Measurements from ENCODE around the gene ANKRD42. TPM values are rescaled to one million over a fixed set of nuclear protein-coding genes. Genes with fewer than 3 reads are reported as not detected.
A peak's percentile ranks its signal among the peaks of the same experiment; 100 is the strongest.

ANKRD42 gene
- total RNA-seq, 2 donors from 2014 or later, result 2.4 to 3.4 TPM

- Mint-ChIP-seq H3K9me3 (peaks cover 0 to 5% of the 10 kb centered on the region in 2 donors), H3K36me3 (peaks cover 46 to 84% of the 10 kb centered on the region in 2 donors), H3K27ac (peak overlapping the region in 1 of 2 donors; percentile 39)
- no peak for DNase-seq (ENCODE audit: low spot score in 2 of 2)
- peak in 1 of 2 donors; percentile 43 for ATAC-seq
These were observed 31.1 kb upstream of the ANKRD42 start for GRCh38 chr11:83162377-83162776.

GRCh38 chr11:83166193-83166866 lies 27.2 kb upstream of the ANKRD42 start:
- ATAC-seq, result no peak

GRCh38 chr11:83168756-83169155 lies 24.8 kb upstream of the ANKRD42 start:
- Mint-ChIP-seq H3K27ac (peak overlapping the region in 1 of 2 donors; percentile 46), H3K36me3 (peaks cover 41 to 75% of the 10 kb centered on the region in 2 donors), H3K9me3 (peaks cover 0 to 5% of the 10 kb centered on the region in 2 donors)
- ATAC-seq, result no peak
- DNase-seq (ENCODE audit: low spot score in 2 of 2), result no peak

More at GRCh38 chr11:83166193-83166866, 27.2 kb upstream of the ANKRD42 start:
- H3K36me3 Mint-ChIP-seq, result peaks cover 41 to 76% of the 10 kb centered on the region in 2 donors
- H3K27ac Mint-ChIP-seq, result peak overlapping the region in 1 of 2 donors; percentile 50
- H3K9me3 Mint-ChIP-seq, result peaks cover 0 to 5% of the 10 kb centered on the region in 2 donors
- DNase-seq (ENCODE audit: low spot score in 2 of 2), result no peak

GRCh38 chr11:83170865-83171264 lies 22.6 kb upstream of the ANKRD42 start:
- Mint-ChIP-seq H3K9me3 (peaks cover 0 to 4% of the 10 kb centered on the region in 2 donors), H3K27ac (peak overlapping the region in 1 of 2 donors; percentile 33), H3K36me3 (peaks cover 32 to 56% of the 10 kb centered on the region in 2 donors)
- no peak for ATAC-seq
- no peak for DNase-seq (ENCODE audit: low spot score in 2 of 2)

GRCh38 chr11:83172551-83172950 lies 21.0 kb upstream of the ANKRD42 start:
- Mint-ChIP-seq H3K36me3 (peaks cover 27 to 47% of the 10 kb centered on the region in 2 donors), H3K27ac (no peak overlapping the region), H3K9me3 (no peaks in the 10 kb centered on the region)
- ATAC-seq (no peak), DNase-seq (ENCODE audit: low spot score in 2 of 2) (no peak)

- Mint-ChIP-seq H3K27ac (no peak overlapping the region), H3K9me3 (no peaks in the 10 kb centered on the region), H3K36me3 (peaks cover 20 to 33% of the 10 kb centered on the region in 2 donors)
- peak in 1 of 2 donors; percentile 46 for ATAC-seq
- no peak for DNase-seq (ENCODE audit: low spot score in 2 of 2)
These were observed 19.5 kb upstream of the ANKRD42 start for GRCh38 chr11:83174008-83174407.

- Mint-ChIP-seq H3K36me3 (peaks cover 7 to 29% of the 10 kb centered on the region in 2 donors), H3K9me3 (no peaks in the 10 kb centered on the region), H3K27ac (peak overlapping the region; percentile 5 to 69)
- no peak for DNase-seq (ENCODE audit: low spot score in 2 of 2)
- peak; percentile 22 to 78 for ATAC-seq
These were observed 17.7 kb upstream of the ANKRD42 start for GRCh38 chr11:83175815-83176214.

GRCh38 chr11:83181815-83182214 lies 11.7 kb upstream of the ANKRD42 start:
- Mint-ChIP-seq H3K27ac (peak overlapping the region in 1 of 2 donors; percentile 17), H3K36me3 (peaks cover 8 to 31% of the 10 kb centered on the region in 2 donors), H3K9me3 (no peaks in the 10 kb centered on the region)
- DNase-seq (ENCODE audit: low spot score in 2 of 2) (no peak), ATAC-seq (no peak)

GRCh38 chr11:83185767-83186166 lies 7.7 kb upstream of the ANKRD42 start:
- no peak overlapping the region for H3K27ac Mint-ChIP-seq
- ATAC-seq (no peak), DNase-seq (ENCODE audit: low spot score in 2 of 2) (no peak)
- no peaks in the 10 kb centered on the region for H3K9me3 Mint-ChIP-seq
- peaks cover 8 to 33% of the 10 kb centered on the region in 2 donors for H3K36me3 Mint-ChIP-seq

- peaks cover 11 to 31% of the 10 kb centered on the region in 2 donors for H3K36me3 Mint-ChIP-seq
- ATAC-seq (no peak), DNase-seq (ENCODE audit: low spot score in 2 of 2) (no peak)
- H3K27ac Mint-ChIP-seq, result peak overlapping the region in 1 of 2 donors; percentile 77
- H3K9me3 Mint-ChIP-seq, result no peaks in the 10 kb centered on the region
These were observed 6.0 kb upstream of the ANKRD42 start for GRCh38 chr11:83187465-83187864.

- H3K9me3 Mint-ChIP-seq, result no peaks in the 10 kb centered on the region
- DNase-seq (ENCODE audit: low spot score in 2 of 2) (no peak), ATAC-seq (no peak)
- peaks cover 17 to 31% of the 10 kb centered on the region in 2 donors for H3K36me3 Mint-ChIP-seq
- peak overlapping the region in 1 of 2 donors; percentile 37 for H3K27ac Mint-ChIP-seq
These were observed 2.0 kb upstream of the ANKRD42 start for GRCh38 chr11:83191491-83191890.

GRCh38 chr11:83191986-83192385 lies 1.5 kb upstream of the ANKRD42 start:
- H3K9me3 Mint-ChIP-seq, result no peaks in the 10 kb centered on the region
- H3K27ac Mint-ChIP-seq, result peak overlapping the region; percentile 37 to 90

GRCh38 chr11:83192606-83193245 lies 786 bp upstream of the ANKRD42 start:
- DNase-seq (ENCODE audit: low spot score in 2 of 2), result no peak
- Mint-ChIP-seq H3K27ac (peak overlapping the region; percentile 90 to 100), H3K9me3 (no peaks in the 10 kb centered on the region), H3K36me3 (peaks cover 17 to 24% of the 10 kb centered on the region in 2 donors)
- ATAC-seq, result no peak

More at GRCh38 chr11:83191986-83192385, 1.5 kb upstream of the ANKRD42 start:
- peaks cover 17 to 26% of the 10 kb centered on the region in 2 donors for H3K36me3 Mint-ChIP-seq
- DNase-seq (ENCODE audit: low spot score in 2 of 2) (no peak), ATAC-seq (no peak)

GRCh38 chr11:83194281-83195142 lies 1.0 kb downstream of the ANKRD42 start:
- peaks cover 17 to 24% of the 10 kb centered on the region in 2 donors for H3K36me3 Mint-ChIP-seq
- peak overlapping the region; percentile 90 to 100 for H3K27ac Mint-ChIP-seq
- ATAC-seq (peak; percentile 66 to 71), DNase-seq (ENCODE audit: low spot score in 2 of 2) (peak; percentile 56 to 59)
- no peaks in the 10 kb centered on the region for H3K9me3 Mint-ChIP-seq

- Mint-ChIP-seq H3K9me3 (no peaks in the 10 kb centered on the region), H3K27ac (peak overlapping the region; percentile 90 to 100), H3K36me3 (peaks cover 21 to 24% of the 10 kb centered on the region in 2 donors)
- no peak for ATAC-seq
- DNase-seq (ENCODE audit: low spot score in 2 of 2), result no peak
These were observed 1.6 kb downstream of the ANKRD42 start for GRCh38 chr11:83195143-83195466.

GRCh38 chr11:83195649-83196048 lies 2.1 kb downstream of the ANKRD42 start:
- Mint-ChIP-seq H3K9me3 (no peaks in the 10 kb centered on the region), H3K27ac (peak overlapping the region in 1 of 2 donors; percentile 22), H3K36me3 (peaks cover 22 to 24% of the 10 kb centered on the region in 2 donors)
- no peak for DNase-seq (ENCODE audit: low spot score in 2 of 2)
- ATAC-seq, result no peak

GRCh38 chr11:83200035-83200434 lies 6.5 kb downstream of the ANKRD42 start:
- Mint-ChIP-seq H3K9me3 (no peaks in the 10 kb centered on the region), H3K27ac (no peak overlapping the region), H3K36me3 (peaks cover 0 to 6% of the 10 kb centered on the region in 2 donors)
- DNase-seq (ENCODE audit: low spot score in 2 of 2) (no peak), ATAC-seq (no peak)

Measured in activated naive CD4-positive, alpha-beta T cell treated with anti-CD3 and anti-CD28 coated beads, Interleukin-2, amount 50 U/mL, for 72 hours (primary cell).